Hematopoietic multipotent progenitor cell treated with erythropoietin and hydrocortisone succinate and interleukin-3 and kit ligand, for 6 days (in vitro differentiated cells): ENCODE results near the gene ARPP21.
"Not testable (repeated sequence)": the region's sequence is repeated elsewhere in the genome, so short reads cannot be mapped to it uniquely, and the experiment has no call there.

ENCODE experiments used
- DNase-seq: peaks from one replicate; pipeline ENCODE4 v3.0.0-alpha.2; 2015

Gene ARPP21

GRCh38 chr3:35785234-35785888 lies 146.0 kb downstream of the ARPP21 start:
- peak; percentile 5 for DNase-seq

GRCh38 chr3:35787936-35788335 lies 148.6 kb downstream of the ARPP21 start:
- no peak for DNase-seq

GRCh38 chr3:35789042-35789831 lies 149.9 kb downstream of the ARPP21 start:
- no peak for DNase-seq

GRCh38 chr3:35790764-35791163 lies 151.4 kb downstream of the ARPP21 start:
- no peak for DNase-seq

- no peak for DNase-seq
These were observed 154.3 kb downstream of the ARPP21 start for GRCh38 chr3:35793667-35794066.

- no peak for DNase-seq
These were observed 161.7 kb downstream of the ARPP21 start for GRCh38 chr3:35800960-35801459.

- DNase-seq, result no peak
These were observed 175.2 kb downstream of the ARPP21 start for GRCh38 chr3:35814531-35814930.

- DNase-seq, result not testable (repeated sequence)
These were observed 176.5 kb downstream of the ARPP21 start for GRCh38 chr3:35815796-35816195.

- no peak for DNase-seq
These were observed 177.9 kb downstream of the ARPP21 start for GRCh38 chr3:35817216-35817615.

GRCh38 chr3:35832140-35832571 lies 192.8 kb downstream of the ARPP21 start:
- DNase-seq, result peak; percentile 8
